ENCODE data around the gene MPZL2. TPM values are rescaled to one million over a fixed set of nuclear protein-coding genes. Genes with fewer than 3 reads are reported as not detected.

The MPZL2 gene
- total RNA-seq, 1 experiment from 2014 or later, result 1.8 TPM

Other genes with a start within 250 kb of the MPZL2 start
- not detected for gene TMPRSS4, start 187.2 kb downstream of the MPZL2 start, total RNA-seq (2021; ENCODE audit: unreplicated experiment)
- not detected for gene SMIM35, start 177.3 kb downstream of the MPZL2 start, total RNA-seq (2021; ENCODE audit: unreplicated experiment)
- 0.33 TPM for gene SCN4B, start 111.5 kb downstream of the MPZL2 start, total RNA-seq (2021; ENCODE audit: unreplicated experiment)
- gene SCN2B, start 87.7 kb downstream of the MPZL2 start, total RNA-seq (2021; ENCODE audit: unreplicated experiment), result not detected
- gene JAML, start 39.3 kb downstream of the MPZL2 start, total RNA-seq (2021; ENCODE audit: unreplicated experiment), result 0.39 TPM
- gene MPZL3, start 11.9 kb downstream of the MPZL2 start, total RNA-seq (2021; ENCODE audit: unreplicated experiment), result 1.0 TPM
- gene CD3E, start 40.4 kb upstream of the MPZL2 start, total RNA-seq (2021; ENCODE audit: unreplicated experiment), result 0.51 TPM
- 0.39 TPM for gene CD3D, start 78.4 kb upstream of the MPZL2 start, total RNA-seq (2021; ENCODE audit: unreplicated experiment)
- 0.15 TPM for gene CD3G, start 80.0 kb upstream of the MPZL2 start, total RNA-seq (2021; ENCODE audit: unreplicated experiment)
- gene UBE4A, start 95.3 kb upstream of the MPZL2 start, total RNA-seq (2021; ENCODE audit: unreplicated experiment), result 57.9 TPM
- 504 TPM for gene ATP5MG, start 137.3 kb upstream of the MPZL2 start, total RNA-seq (2021; ENCODE audit: unreplicated experiment)
- gene KMT2A, start 172.2 kb upstream of the MPZL2 start, total RNA-seq (2021; ENCODE audit: unreplicated experiment), result 139 TPM

Measured in Panc1 (cell line).